Stimulated activated naive CD8-positive, alpha-beta T cell treated with anti-CD3 and anti-CD28 coated beads, Interleukin-15, amount 100 ng/mL, for 72 hours (primary cell): ENCODE measurements around the gene LSM6.

ENCODE experiments used
- ATAC-seq: fragments of 150-1000 bp; cut with Tn5 transposase; 2 replicates; pipeline ENCODE4 v1.10.0; 2021; ENCODE audit warnings: mild to moderate bottlenecking, moderate library complexity
- DNase-seq, 2 donors: peaks; one replicate each; pipeline ENCODE4 v3.0.0; 2021 to 2022
- H3K27ac Mint-ChIP-seq, 2 donors: one replicate each; pipeline ENCODE4 v1.8.0; 2022; ENCODE audit warnings: mild to moderate bottlenecking in 2 of 2, mixed read lengths in 2 of 2, moderate library complexity in 2 of 2
- H3K27me3 Mint-ChIP-seq: one replicate; pipeline ENCODE4 v1.8.0; 2022; ENCODE audit warnings: mixed read lengths
- H3K4me1 Mint-ChIP-seq: one replicate; pipeline ENCODE4 v1.8.0; 2022; ENCODE audit warnings: mild to moderate bottlenecking, mixed read lengths
- H3K4me3 Mint-ChIP-seq, 2 donors: one replicate each; pipeline ENCODE4 v1.8.0; 2022; ENCODE audit warnings: mild to moderate bottlenecking in 2 of 2, mixed read lengths in 2 of 2, moderate library complexity in 1 of 2
- H3K9me3 Mint-ChIP-seq, 2 donors: one replicate each; pipeline ENCODE4 v1.8.0; 2022; ENCODE audit warnings: mixed read lengths in 2 of 2

The LSM6 gene

DNA sequence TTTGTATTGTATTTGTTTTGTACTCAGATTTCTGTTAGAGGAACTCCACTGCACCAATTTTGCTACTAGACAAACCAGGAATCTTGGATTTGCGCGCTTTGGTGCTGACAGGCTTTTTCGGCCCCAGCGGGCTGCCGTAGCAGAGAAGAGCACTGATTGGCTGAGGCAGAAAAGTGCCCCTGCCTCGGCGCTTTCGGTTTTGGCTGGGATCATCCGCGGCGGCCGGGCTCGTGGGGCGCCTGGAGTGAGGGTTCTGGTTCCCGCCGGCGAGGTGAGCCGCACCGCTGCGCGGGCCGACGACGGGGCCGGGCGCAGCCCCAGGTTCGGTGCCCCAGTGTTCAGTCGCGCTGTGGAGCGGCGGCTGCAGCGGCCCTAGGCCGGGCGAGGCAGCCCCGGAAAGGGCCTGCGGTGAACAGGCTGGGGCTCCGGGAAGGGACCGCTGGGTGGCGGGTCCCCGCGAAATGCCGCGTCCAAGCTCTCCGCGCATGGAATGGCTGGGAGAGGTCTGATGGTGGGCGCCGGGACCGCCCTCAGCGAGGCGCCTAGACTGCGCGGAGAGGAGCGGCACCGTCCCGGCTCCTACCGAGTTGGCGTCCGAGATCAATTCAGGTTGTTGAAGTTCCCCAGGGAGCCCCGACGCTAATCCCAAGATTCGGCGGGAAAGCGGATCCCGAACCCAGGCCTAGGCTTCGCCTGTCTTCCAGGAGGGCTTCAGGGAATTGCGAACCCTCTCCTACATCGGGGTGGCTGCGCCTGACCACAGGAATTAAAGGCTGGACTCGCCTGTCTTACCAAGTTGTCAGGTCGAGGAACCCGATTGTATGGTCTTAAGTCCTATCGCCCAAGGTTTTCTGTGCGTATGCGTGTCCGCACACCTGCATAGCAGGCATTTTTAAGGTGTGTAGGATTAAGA lies at the start of gene LSM6:
LSM6 (plus strand) TSS at position 178 of the 913 bp plus-strand sequence. CDS start 7,204 bp downstream, outside the sequence.
- ATAC-seq (peak; percentile 94), DNase-seq (peak; percentile 78 to 82)
- peak within 1 kb of the TSS; percentile 55 to 94 for H3K27ac Mint-ChIP-seq
- H3K27me3 Mint-ChIP-seq, result no peaks in the 10 kb centered on the region
- no peaks in the 10 kb centered on the region for H3K9me3 Mint-ChIP-seq
- peak within 1 kb of the TSS; percentile 75 to 85 for H3K4me3 Mint-ChIP-seq
- H3K4me1 Mint-ChIP-seq, result peaks cover 48% of the 10 kb centered on the region

DNA sequence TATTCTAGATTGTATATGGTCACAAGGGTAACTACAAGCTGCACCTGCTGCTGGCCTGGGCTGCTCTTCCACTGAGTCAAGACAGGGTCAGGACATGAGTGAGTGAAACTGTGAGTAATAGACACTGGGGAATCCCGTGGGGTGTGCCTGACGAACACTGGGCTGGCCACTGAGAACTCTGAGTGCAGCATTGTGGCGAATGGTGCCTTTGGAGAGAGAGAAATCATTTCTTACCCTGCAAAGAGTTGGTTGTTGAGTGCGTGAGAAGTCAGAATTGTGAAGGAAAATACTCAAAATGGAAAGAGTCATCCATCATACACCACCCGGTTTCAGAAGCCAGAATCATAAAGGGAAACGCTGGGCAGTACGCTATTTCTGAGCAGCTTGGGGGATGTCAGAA lies 43.1 kb upstream of the LSM6 start:
- Mint-ChIP-seq H3K9me3 (no peaks in the 10 kb centered on the region), H3K4me1 (peaks cover 19% of the 10 kb centered on the region), H3K4me3 (peak overlapping the region in 1 of 2 donors; percentile 17), H3K27ac (peak overlapping the region; percentile 8 to 88), H3K27me3 (peaks cover 45% of the 10 kb centered on the region)
- peak; percentile 100 for ATAC-seq
- peak; percentile 47 to 87 for DNase-seq

DNA sequence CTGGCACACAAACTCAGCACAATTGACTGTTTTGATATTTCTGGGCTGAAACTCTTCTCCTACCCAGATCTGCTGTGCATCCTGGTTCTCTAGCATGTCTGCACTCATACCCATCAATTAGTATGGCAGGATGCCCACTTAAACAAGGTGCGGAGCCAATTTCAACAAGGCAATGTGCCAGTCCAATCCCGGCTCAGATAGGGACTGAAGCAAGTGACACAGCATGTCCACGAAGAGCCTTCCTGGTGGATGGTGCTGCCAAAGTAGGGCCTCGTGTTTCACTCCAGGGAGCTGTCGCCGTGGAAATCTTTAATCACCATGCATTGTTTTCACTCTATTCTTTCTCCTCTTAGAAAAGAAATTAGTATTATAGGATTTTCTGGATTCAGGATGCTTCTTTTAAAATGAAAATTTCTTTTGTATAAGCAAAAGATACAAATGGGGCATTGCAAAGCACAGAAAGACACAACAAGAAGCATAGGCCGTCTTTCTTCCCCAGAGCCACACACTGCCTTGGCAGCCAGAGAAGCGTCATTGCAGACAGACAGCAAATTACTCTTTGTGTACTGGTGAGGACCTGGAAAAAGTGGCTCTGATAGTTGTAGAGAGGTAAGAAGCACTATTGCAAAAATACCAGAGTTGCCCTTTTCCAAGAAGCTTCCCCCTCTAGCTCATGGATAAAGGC lies 40.6 kb upstream of the LSM6 start:
- ATAC-seq (no peak), DNase-seq (no peak)
- peaks cover 53% of the 10 kb centered on the region for H3K27me3 Mint-ChIP-seq
- no peak overlapping the region for H3K27ac Mint-ChIP-seq
- H3K4me1 Mint-ChIP-seq, result peaks cover 19% of the 10 kb centered on the region
- no peak overlapping the region for H3K4me3 Mint-ChIP-seq
- H3K9me3 Mint-ChIP-seq, result no peaks in the 10 kb centered on the region

DNA sequence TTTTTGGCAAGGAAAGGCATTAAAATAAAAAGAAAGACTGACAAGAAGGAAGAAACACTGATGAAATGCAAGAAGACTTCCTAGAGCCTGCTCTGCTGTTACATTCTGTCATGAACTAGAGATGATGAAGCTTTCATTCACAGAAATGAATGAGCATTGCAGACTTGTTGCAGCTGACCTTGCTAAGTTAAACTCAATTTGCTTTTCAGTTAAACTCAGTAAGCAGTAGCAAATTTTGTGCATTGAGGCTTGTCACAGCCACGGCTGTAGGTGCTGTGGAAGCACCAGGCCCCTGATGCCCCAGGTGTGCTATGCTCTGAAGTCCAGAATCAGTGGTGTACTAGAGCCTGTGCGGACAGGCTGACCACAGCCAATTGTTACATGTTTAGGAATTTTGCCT lies 39.6 kb upstream of the LSM6 start:
- H3K9me3 Mint-ChIP-seq, result no peaks in the 10 kb centered on the region
- peaks cover 43% of the 10 kb centered on the region for H3K27me3 Mint-ChIP-seq
- H3K4me1 Mint-ChIP-seq, result peaks cover 19% of the 10 kb centered on the region
- DNase-seq (no peak), ATAC-seq (no peak)
- no peak overlapping the region for H3K4me3 Mint-ChIP-seq
- no peak overlapping the region for H3K27ac Mint-ChIP-seq

DNA sequence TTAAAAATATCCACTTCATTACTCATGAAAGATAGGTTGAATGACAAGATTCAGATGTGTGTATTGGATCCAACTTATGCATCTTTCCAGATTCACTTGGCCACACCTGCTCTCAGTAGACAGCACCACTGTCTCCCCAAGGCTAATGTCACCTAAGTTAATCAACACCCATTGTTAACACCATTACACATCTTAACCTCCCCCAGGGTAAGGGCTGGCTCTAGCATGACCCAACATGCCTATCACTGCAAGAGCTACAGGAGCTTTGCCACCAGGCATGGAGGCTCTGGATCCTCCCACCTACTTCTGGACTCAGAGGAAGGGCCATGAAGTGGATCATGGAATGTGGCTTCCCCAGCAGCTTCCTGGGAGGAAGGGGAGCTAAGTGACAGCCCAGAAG lies 32.8 kb upstream of the LSM6 start:
- no peak overlapping the region for H3K4me3 Mint-ChIP-seq
- peaks cover 18% of the 10 kb centered on the region for H3K27me3 Mint-ChIP-seq
- no peaks in the 10 kb centered on the region for H3K4me1 Mint-ChIP-seq

DNA sequence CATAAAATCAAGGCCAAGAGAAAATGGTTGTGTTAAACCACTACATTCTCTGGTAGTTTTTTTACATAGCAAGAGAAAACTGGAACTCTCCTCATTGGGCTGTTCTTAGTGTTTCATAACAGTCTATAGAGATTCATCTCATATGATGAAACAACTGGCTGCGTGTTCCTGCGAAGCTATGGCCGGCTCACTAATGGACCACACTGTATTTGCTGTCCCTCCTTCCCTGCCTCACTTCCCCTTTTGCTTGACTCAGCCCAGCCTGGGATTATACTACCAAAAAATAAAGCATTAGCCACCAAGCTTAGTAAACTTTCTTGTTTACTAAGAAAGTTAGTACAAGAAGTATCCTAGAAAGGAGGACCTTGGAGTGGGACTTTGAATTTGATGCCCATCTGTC lies 31.6 kb upstream of the LSM6 start:
- H3K4me1 Mint-ChIP-seq, result no peaks in the 10 kb centered on the region
- H3K9me3 Mint-ChIP-seq, result no peaks in the 10 kb centered on the region
- DNase-seq (no peak), ATAC-seq (no peak)
- H3K4me3 Mint-ChIP-seq, result no peak overlapping the region
- H3K27me3 Mint-ChIP-seq, result peaks cover 18% of the 10 kb centered on the region
- H3K27ac Mint-ChIP-seq, result no peak overlapping the region

More for the DNA sequence above, 32.8 kb upstream of the LSM6 start:
- H3K27ac Mint-ChIP-seq, result no peak overlapping the region
- no peaks in the 10 kb centered on the region for H3K9me3 Mint-ChIP-seq
- ATAC-seq, result no peak
- no peak for DNase-seq

DNA sequence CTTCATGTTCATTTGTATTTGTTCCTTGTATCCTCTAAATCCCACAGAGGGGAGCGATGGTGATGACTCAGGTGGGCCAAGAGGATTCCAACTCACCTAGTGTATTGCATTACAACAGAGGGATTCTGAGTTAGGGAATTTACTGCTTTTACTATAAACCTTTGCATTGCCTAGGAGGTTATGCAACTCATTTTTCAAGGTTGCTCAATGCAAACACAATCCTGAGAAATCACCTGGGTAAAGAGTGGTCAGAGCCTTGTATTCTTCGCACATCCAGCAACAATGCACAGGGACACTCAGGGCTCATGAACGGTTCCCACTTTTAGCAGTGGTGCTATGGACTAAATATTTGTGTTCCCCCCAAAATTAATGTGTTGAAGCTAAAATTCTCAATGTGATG lies 28.6 kb upstream of the LSM6 start:
- H3K27ac Mint-ChIP-seq, result peak overlapping the region in 1 of 2 donors; percentile 50
- H3K4me3 Mint-ChIP-seq, result no peak overlapping the region
- H3K9me3 Mint-ChIP-seq, result no peaks in the 10 kb centered on the region
- H3K27me3 Mint-ChIP-seq, result peaks cover 10% of the 10 kb centered on the region
- H3K4me1 Mint-ChIP-seq, result no peaks in the 10 kb centered on the region
- no peak for DNase-seq
- no peak for ATAC-seq

DNA sequence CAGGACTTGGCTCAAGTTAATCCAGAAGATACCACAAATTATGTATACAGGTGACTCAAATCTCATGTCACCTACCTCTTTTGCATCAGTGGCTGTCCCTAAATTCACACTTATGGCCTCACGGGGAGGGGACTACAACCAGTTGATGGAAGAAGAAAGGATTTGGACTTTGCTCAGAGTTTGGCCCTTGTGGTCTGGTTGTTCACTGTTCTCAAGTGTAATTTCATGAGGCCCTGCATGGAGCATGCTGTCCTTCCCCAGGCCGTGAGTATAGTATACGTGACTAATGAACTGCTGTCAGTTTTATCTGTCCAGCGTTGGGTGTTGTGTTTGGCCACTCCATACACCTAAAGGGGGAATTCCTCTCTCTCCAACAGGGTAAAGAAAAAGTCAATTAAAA lies 27.5 kb upstream of the LSM6 start:
- DNase-seq (no peak), ATAC-seq (no peak)
- H3K27me3 Mint-ChIP-seq, result peaks cover 10% of the 10 kb centered on the region
- H3K4me3 Mint-ChIP-seq, result no peak overlapping the region
- no peak overlapping the region for H3K27ac Mint-ChIP-seq
- no peaks in the 10 kb centered on the region for H3K4me1 Mint-ChIP-seq
- H3K9me3 Mint-ChIP-seq, result no peaks in the 10 kb centered on the region

DNA sequence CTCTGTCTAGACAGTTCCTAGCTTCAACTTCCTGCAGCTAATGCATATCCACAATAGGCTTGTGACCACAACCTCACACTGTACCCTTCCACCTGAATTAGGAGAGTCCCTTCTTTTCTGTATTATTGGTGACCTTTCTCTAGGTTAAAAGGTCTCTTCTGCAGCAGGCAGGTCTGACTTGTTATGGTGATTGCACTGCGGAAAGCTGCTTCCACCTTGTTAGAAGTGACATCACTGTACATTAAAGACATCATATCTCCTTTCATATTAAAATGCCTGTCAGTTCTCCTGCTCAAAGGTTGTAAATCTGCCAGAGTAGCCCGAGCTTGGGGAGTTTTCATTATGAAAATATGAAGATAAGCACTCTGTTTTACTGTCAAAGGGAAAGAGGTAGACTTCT lies 21.5 kb upstream of the LSM6 start:
- DNase-seq, result no peak
- H3K4me3 Mint-ChIP-seq, result no peak overlapping the region
- no peaks in the 10 kb centered on the region for H3K9me3 Mint-ChIP-seq
- no peak overlapping the region for H3K27ac Mint-ChIP-seq
- no peaks in the 10 kb centered on the region for H3K4me1 Mint-ChIP-seq
- ATAC-seq, result no peak
- H3K27me3 Mint-ChIP-seq, result peaks cover 14% of the 10 kb centered on the region

DNA sequence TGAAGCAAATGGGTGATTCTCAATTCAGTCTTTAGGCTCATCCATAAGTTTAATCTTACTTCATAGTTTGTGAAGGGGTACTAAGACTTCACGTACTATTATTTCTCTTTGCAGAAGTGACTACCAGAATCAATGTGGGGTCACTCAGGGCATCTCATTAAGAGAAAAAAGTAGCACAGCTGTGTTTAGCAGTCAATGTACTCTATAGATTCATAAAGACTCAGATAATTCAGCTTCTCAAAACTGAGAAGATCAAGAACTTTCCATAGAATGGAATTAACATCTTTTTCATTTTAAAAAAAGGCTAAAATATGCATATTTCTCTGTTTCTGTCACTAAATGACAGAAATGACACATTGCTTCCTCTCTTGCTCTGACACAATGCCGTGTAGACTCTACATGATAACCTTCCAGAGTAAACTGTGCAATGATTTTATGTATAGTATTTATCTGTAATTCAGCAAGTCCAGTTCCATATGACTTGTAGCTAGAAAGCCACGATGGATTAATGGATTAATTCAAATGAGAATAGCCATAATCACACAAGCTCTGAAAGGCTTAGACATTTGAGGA lies 20.3 kb upstream of the LSM6 start:
- DNase-seq, result no peak
- Mint-ChIP-seq H3K27ac (no peak overlapping the region), H3K4me1 (no peaks in the 10 kb centered on the region), H3K27me3 (peaks cover 14% of the 10 kb centered on the region), H3K4me3 (no peak overlapping the region), H3K9me3 (no peaks in the 10 kb centered on the region)
- peak; percentile 55 for ATAC-seq

DNA sequence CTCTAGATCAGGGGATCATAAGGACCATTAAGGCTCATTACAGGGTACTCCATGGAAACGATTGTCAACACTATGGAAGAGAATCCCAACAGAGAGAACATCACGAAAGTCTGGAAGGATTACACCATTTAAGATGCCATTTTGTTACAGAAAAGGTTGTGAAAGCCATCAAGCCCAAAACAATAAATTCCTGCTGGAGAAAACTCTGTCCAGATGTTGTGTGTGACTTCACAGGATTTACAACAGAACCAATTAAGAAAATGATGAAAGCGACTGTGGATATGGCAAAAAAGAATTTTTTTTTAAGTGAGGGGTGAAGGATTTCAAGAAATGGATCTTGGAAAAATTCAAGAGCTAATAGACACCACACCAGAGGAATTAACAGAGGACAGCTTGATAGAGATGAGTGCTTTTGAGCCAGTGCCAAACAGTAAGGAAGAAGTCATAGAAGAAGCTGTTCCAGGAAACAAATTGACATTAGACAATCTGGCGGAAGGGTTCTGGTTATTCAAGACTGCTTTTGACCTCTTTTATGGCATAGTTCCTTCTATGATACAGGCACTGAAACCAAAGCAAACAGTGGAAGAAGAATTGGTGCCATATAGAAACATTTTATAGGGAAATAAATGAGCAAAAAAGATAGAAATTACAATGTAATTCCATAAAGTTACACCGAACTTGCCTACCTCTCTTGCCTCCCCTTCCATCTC lies 17.3 kb upstream of the LSM6 start:
- H3K27ac Mint-ChIP-seq, result no peak overlapping the region
- H3K27me3 Mint-ChIP-seq, result peaks cover 14% of the 10 kb centered on the region
- peaks cover 9 to 11% of the 10 kb centered on the region in 2 donors for H3K9me3 Mint-ChIP-seq
- ATAC-seq (no peak), DNase-seq (no peak)
- no peak overlapping the region for H3K4me3 Mint-ChIP-seq
- H3K4me1 Mint-ChIP-seq, result no peaks in the 10 kb centered on the region

DNA sequence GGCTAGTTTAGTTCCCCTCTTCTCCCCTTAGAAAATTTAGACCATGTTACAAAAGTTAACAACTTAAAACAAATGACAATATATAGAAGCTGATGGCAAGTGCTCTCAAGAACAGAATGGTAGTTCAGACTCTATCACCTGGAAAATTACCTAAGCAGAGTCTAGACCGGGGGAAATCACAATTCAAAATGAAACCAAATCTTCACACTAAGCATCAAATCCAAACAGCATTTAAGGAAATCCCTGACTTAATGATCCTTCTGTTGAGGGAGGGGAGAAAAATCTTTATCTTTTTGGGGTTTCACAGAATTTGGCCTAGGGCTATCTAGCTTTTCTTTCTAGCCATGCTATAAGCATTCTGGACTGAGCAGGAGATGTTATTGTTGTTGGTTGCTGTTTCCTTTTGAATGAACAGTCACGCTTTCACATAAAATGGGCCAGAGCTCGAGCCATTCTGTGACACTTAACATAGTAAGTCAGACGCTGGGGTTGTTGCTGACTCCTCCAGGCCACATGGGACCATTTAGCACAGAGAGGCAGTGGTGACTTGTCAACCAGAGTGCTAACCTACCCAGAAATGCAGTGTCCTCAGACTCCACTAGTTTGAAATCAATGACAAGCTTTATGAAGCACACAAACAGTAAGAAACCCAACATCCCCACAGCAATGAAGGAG lies 16.0 kb upstream of the LSM6 start:
- no peak overlapping the region for H3K4me3 Mint-ChIP-seq
- peaks cover 10 to 11% of the 10 kb centered on the region in 2 donors for H3K9me3 Mint-ChIP-seq
- DNase-seq (no peak), ATAC-seq (peak; percentile 45)
- no peaks in the 10 kb centered on the region for H3K4me1 Mint-ChIP-seq
- peaks cover 7% of the 10 kb centered on the region for H3K27me3 Mint-ChIP-seq
- no peak overlapping the region for H3K27ac Mint-ChIP-seq

DNA sequence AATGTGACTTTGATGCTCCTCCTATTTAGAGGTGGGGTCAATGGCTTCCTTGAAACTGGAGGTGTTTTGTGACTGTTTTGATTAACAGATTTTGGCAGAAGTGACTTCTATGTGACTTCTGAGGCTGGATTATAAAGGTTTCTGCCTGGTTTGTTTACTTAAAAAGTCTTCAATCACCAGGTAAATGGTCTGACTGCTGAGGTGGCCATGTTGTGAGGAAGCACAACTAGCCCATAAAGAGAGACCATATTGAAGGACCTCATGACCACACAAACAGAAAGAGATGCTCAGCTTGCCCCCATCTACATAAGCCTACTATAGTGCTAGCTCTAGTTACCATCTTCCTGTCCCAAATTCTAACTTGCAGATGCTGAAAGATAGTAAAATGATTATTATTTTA lies 14.3 kb upstream of the LSM6 start:
- peaks cover 7% of the 10 kb centered on the region for H3K27me3 Mint-ChIP-seq

DNA sequence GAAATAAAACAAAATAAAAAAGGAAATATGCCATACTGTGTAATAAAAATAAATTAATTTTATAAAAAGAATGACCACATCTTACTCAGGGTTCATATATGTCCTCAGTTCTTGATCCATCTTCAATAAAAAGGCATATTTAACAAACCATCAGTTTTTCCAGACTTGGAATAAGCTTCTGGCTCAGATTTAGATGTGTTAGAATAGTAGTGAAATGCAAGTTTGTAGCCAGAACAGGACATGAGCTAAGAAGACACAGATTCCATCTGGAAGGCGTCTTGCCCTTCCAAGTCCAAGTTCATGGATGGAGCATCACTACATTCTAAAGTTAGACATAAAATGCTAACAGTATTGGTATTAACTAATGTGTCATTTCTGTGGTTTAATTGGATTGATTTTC lies 10.3 kb upstream of the LSM6 start:
- Mint-ChIP-seq H3K9me3 (peaks cover 10 to 11% of the 10 kb centered on the region in 2 donors), H3K27me3 (no peaks in the 10 kb centered on the region), H3K4me1 (peaks cover 7% of the 10 kb centered on the region), H3K4me3 (no peak overlapping the region), H3K27ac (no peak overlapping the region)
- no peak for ATAC-seq
- no peak for DNase-seq

More for the DNA sequence above, 14.3 kb upstream of the LSM6 start:
- no peak for ATAC-seq
- Mint-ChIP-seq H3K4me3 (no peak overlapping the region), H3K4me1 (peaks cover 7% of the 10 kb centered on the region), H3K9me3 (peaks cover 10 to 11% of the 10 kb centered on the region in 2 donors), H3K27ac (no peak overlapping the region)
- no peak for DNase-seq

DNA sequence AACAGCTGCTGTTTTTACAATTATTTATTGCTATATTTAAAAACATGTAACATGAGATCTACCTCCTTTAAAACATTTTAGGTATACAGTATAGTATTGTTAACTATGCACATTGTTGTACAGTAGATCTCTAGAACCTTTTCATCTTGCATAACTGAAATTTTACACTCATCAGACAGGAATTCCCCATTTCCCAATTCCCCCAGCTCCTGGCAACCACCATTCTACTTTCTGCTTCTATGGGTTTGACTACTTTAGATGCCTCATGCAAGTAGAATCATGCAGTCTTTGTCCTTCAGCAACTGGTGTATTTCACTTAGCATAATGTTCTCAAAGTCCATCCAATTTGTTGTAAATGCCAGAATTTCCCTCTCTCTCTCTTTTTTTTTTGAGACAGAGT lies 9.7 kb upstream of the LSM6 start:
- DNase-seq, result no peak
- Mint-ChIP-seq H3K4me3 (no peak overlapping the region), H3K27me3 (no peaks in the 10 kb centered on the region), H3K9me3 (peaks cover 6 to 9% of the 10 kb centered on the region in 2 donors), H3K4me1 (peaks cover 7% of the 10 kb centered on the region), H3K27ac (no peak overlapping the region)
- no peak for ATAC-seq
